Skeletal muscle tissue (tissue), 4 donors: ENCODE results near the gene DPEP2. TPM values are rescaled to one million over a fixed set of nuclear protein-coding genes. Genes with fewer than 3 reads are reported as not detected.
"Not testable (repeated sequence)": the region's sequence is repeated elsewhere in the genome, so short reads cannot be mapped to it uniquely, and the experiment has no call there.

Experiments used
- H3K27ac ChIP-seq: one replicate; pipeline ENCODE4 v1.7.0; 2013; ENCODE audit warnings: mild to moderate bottlenecking, low read depth, low read length, inconsistent platforms
- H3K27me3 ChIP-seq, 3 donors: one replicate each; pipeline ENCODE4 v1.7.0; 2013; ENCODE audit warnings: low read length in 3 of 3; ENCODE audit not compliant: control insufficient read depth in 3 of 3, insufficient read depth in 3 of 3
- H3K36me3 ChIP-seq, 3 donors: one replicate each; pipeline ENCODE4 v1.7.0; 2013; ENCODE audit warnings: low read length in 3 of 3; ENCODE audit not compliant: control insufficient read depth in 3 of 3, insufficient read depth in 3 of 3
- H3K4me1 ChIP-seq, 3 donors: one replicate each; pipeline ENCODE4 v1.7.0; 2013; ENCODE audit warnings: low read length in 3 of 3, mild to moderate bottlenecking in 3 of 3; ENCODE audit not compliant: control insufficient read depth in 3 of 3, insufficient read depth in 3 of 3
- H3K4me3 ChIP-seq, 3 donors: one replicate each; pipeline ENCODE4 v1.7.0; 2013; ENCODE audit warnings: low read length in 3 of 3
- H3K9ac ChIP-seq, 3 donors: one replicate each; pipeline ENCODE4 v1.7.0; 2013; ENCODE audit warnings: low read length in 3 of 3, mild to moderate bottlenecking in 3 of 3, moderate library complexity in 2 of 3, low read depth in 1 of 3
- H3K9me3 ChIP-seq, 3 donors: one replicate each; pipeline ENCODE4 v1.7.0; 2013; ENCODE audit warnings: low read length in 3 of 3; ENCODE audit not compliant: control insufficient read depth in 3 of 3
- total RNA-seq: library from RNA; depleted of rRNA; stranded (reverse); fragments of >200 nt; gene quantifications from one replicate; pipeline ENCODE4 v1.2.3, GENCODE V29; 2014
- donor health status: Osteomylitis.

Gene DPEP2
- 1.0 TPM for total RNA-seq

- H3K36me3 ChIP-seq, H3K9ac ChIP-seq, H3K4me1 ChIP-seq, H3K4me3 ChIP-seq, H3K9me3 ChIP-seq, H3K27me3 ChIP-seq: not testable (repeated sequence)
- H3K27ac ChIP-seq = peak within 1 kb of the TSS; percentile 60
Measured at GRCh38 chr16:67998779-67999688, at the start of gene DPEP2. Gene DPEP2, minus strand, starts transcription at chr16:67999484. Its CDS starts 6,272 bp downstream, at chr16:67993212.

GRCh38 chr16:68047987-68048386 is 48.7 kb upstream of the DPEP2 start:
- Histone ChIP-seq H3K27me3 (no peaks in the 10 kb centered on the region), H3K9ac (no peak overlapping the region), H3K4me3 (no peak overlapping the region), H3K4me1 (no peaks in the 10 kb centered on the region), H3K27ac (no peak overlapping the region), H3K36me3 (peaks cover 6 to 16% (median 6%) of the 10 kb centered on the region in 3 donors), H3K9me3 (no peaks in the 10 kb centered on the region)

GRCh38 chr16:68046106-68046505 is 46.8 kb upstream of the DPEP2 start:
- no peak overlapping the region for H3K27ac ChIP-seq
- H3K36me3 ChIP-seq = peaks cover 6 to 11% (median 6%) of the 10 kb centered on the region in 3 donors
- H3K27me3 ChIP-seq = no peaks in the 10 kb centered on the region
- no peak overlapping the region for H3K4me3 ChIP-seq
- H3K9ac ChIP-seq = no peak overlapping the region
- no peaks in the 10 kb centered on the region for H3K4me1 ChIP-seq
- no peaks in the 10 kb centered on the region for H3K9me3 ChIP-seq

- Histone ChIP-seq H3K9ac (no peak overlapping the region), H3K4me3 (no peak overlapping the region), H3K27me3 (no peaks in the 10 kb centered on the region), H3K36me3 (no peaks in the 10 kb centered on the region), H3K27ac (no peak overlapping the region), H3K9me3 (no peaks in the 10 kb centered on the region), H3K4me1 (peaks cover 0 to 8% (median 4%) of the 10 kb centered on the region in 3 donors)
Measured at GRCh38 chr16:68041783-68042182, 42.5 kb upstream of the DPEP2 start.

- Histone ChIP-seq H3K4me3 (no peak overlapping the region), H3K27me3 (no peaks in the 10 kb centered on the region), H3K36me3 (no peaks in the 10 kb centered on the region), H3K4me1 (peaks cover 0 to 8% (median 4%) of the 10 kb centered on the region in 3 donors), H3K27ac (no peak overlapping the region), H3K9ac (no peak overlapping the region), H3K9me3 (no peaks in the 10 kb centered on the region)
Measured at GRCh38 chr16:68040506-68041288, 41.4 kb upstream of the DPEP2 start.

GRCh38 chr16:68037841-68038597 is 38.7 kb upstream of the DPEP2 start:
- Histone ChIP-seq H3K36me3 (no peaks in the 10 kb centered on the region), H3K9ac (no peak overlapping the region), H3K9me3 (no peaks in the 10 kb centered on the region), H3K4me1 (peaks cover 4 to 10% (median 6%) of the 10 kb centered on the region in 3 donors), H3K27ac (peak overlapping the region; percentile 52), H3K4me3 (no peak overlapping the region), H3K27me3 (no peaks in the 10 kb centered on the region)

GRCh38 chr16:68035227-68035626 is 35.9 kb upstream of the DPEP2 start:
- Histone ChIP-seq H3K27me3 (no peaks in the 10 kb centered on the region), H3K27ac (no peak overlapping the region), H3K9me3 (no peaks in the 10 kb centered on the region), H3K36me3 (peaks cover 0 to 4% (median 2%) of the 10 kb centered on the region in 3 donors), H3K9ac (no peak overlapping the region), H3K4me3 (no peak overlapping the region), H3K4me1 (peaks cover 4 to 13% (median 7%) of the 10 kb centered on the region in 3 donors)

- no peaks in the 10 kb centered on the region for H3K27me3 ChIP-seq
- H3K36me3 ChIP-seq = peaks cover 2 to 9% (median 6%) of the 10 kb centered on the region in 3 donors
- H3K9ac ChIP-seq = no peak overlapping the region
- H3K4me3 ChIP-seq = no peak overlapping the region
- peaks cover 3 to 13% (median 6%) of the 10 kb centered on the region in 3 donors for H3K4me1 ChIP-seq
- no peaks in the 10 kb centered on the region for H3K9me3 ChIP-seq
- no peak overlapping the region for H3K27ac ChIP-seq
Measured at GRCh38 chr16:68033101-68033500, 33.8 kb upstream of the DPEP2 start.

- peaks cover 2 to 17% (median 6%) of the 10 kb centered on the region in 3 donors for H3K36me3 ChIP-seq
- no peaks in the 10 kb centered on the region for H3K27me3 ChIP-seq
- H3K4me3 ChIP-seq = no peak overlapping the region
Measured at GRCh38 chr16:68031951-68032350, 32.7 kb upstream of the DPEP2 start.

More at GRCh38 chr16:68031951-68032350, 32.7 kb upstream of the DPEP2 start:
- Histone ChIP-seq H3K9ac (no peak overlapping the region), H3K9me3 (no peaks in the 10 kb centered on the region), H3K4me1 (peaks cover 0 to 13% (median 2%) of the 10 kb centered on the region in 3 donors), H3K27ac (no peak overlapping the region)
